HG03280 (cell line): ENCODE measurements around the gene ADORA3.

ENCODE experiments used
- ATAC-seq: cut with Tn5 transposase; IDR thresholded peaks from one replicate; pipeline ENCODE4 v1.9.1; 2021; ENCODE audit warnings: mild to moderate bottlenecking, moderate library complexity; ENCODE audit not compliant: unreplicated experiment

The ADORA3 gene

DNA sequence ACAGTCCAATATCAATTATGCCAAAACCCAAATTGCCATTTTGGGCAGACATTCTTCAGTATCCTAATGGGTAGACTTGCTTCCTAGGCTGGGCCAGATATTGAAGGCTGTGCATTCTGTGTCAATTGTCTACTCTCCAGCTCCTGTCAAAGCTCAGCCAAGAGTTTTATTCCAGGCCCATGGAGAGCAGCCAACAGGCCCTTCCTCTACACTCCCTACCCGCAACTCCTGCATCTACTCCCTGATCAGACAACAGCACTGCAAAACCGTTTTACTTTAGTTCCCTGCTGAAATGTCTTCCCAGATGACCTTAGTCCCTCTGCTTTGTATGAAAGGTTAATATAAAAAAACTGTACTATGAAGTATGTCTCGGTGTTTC, 6.6 kb upstream of the ADORA3 start:
- ATAC-seq: no peak

DNA sequence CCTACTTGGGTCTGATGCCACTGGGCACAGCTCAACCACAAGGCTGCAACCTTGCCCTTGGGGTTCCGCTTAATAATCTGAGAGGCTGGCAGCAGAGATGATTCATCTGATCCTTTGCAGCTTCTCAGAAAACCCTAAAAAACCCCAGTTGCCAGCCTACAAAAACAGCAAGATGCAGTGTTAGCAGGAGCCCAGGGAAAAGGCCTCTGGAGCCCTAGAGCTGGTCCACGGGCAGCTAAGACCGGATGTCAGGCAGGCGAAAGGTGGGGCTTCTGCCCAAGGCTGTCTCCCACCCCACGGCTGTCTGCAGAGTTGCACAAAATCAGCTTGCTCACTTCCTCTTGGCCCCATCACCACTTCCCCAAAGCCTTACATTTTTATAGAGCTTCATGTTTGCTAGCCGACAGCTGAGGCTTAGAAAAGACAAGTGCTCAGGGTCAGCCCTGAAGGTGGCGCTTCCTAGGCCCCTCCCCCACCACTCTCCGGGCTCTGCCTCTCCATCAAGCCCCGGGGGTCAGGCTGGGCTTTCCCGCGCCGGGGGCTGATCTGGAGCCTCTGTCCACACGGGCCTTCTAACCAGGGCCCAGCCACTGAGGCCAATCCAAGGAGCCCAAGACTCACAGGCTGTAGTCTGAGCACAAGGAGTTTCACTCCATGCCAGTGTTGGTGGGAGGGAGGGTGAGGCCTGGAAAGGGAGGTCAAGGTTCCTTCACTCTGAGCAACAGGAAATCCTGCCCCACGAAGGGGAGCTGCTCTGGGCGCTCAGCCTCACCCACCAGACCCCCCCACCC, 4.2 kb upstream of the ADORA3 start:
- ATAC-seq: peak; percentile 45

DNA sequence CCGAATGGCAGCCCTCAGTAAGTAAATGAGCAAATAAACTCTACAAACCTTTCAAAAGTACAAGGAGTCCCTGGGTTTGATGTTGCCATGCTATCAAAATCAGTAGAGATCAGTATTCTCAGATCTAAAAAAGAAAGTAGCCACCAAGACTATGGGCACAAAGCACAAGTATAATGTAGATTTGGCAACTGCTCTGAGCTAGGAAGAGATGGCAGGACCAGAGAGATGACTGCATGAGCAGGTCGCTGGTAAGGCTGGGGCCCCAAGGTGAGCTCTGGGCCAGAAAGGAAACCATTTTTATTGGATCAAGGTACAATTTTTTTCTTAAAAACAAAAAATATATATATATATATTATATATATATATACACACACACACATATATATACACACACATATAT, 3.1 kb upstream of the ADORA3 start:
- no peak for ATAC-seq

- peak; percentile 56 for ATAC-seq
These were observed 2.2 kb upstream of the ADORA3 start for GRCh38 chr1:111505641-111506119.

GRCh38 chr1:111504097-111504496, 664 bp upstream of the ADORA3 start:
- no peak for ATAC-seq

- ATAC-seq: no peak
These were observed 1.8 kb downstream of the ADORA3 start for GRCh38 chr1:111501645-111502044.

DNA sequence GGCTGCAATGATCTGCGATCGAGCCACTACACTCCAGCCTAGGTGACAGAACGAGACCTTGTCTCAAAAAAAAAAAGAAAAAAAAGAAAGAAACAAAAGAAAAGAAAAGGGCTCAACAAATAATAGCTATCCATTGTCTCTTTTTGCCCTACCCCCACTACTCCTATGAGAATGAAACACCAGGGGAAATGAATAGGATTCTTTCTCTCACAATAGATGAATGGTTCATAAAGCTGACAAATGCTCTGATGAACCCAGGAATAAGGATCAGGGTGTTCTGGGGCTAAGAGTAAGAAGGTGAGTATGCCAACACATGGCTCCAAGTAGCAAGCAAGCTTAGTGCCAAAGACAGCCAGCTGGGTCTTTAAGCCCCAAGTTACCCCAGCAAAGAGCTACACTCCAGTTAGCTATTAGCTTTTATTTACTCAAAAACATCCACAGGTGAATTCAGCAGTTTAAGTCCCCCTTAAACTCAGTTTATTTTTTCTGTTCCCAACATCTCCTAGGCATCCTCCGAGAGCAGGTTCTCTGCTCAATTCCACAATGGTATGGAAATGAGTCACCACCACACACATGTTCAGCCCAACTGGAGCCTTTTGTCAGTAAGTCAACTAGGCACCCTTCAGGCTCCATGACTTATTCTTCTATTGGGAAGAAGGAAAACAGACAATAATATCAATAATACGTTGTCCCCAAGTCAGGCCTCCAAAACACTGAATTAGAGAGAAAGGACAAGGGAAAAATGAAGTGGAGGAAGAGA, 4.2 kb downstream of the ADORA3 start:
- ATAC-seq: no peak

GRCh38 chr1:111497592-111497991, 5.8 kb downstream of the ADORA3 start:
- ATAC-seq: no peak

DNA sequence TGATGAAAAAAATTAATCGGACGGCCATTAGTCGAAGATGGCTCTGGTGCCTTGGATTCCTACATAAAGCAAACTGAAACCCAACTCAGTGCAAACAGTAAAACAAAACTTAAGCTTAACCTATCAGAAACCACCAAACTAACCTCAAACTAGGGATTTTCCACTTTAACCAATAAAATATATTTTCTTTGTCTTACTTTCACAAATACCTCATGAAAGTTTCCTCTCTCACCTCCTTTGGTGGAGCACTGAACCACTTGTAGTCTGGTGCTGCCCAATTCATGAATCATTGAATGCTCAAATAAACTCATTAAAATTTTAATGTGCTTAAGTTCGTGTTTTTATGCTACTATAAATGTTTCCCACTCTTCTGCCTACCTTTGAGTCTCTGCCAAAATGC, 7.0 kb downstream of the ADORA3 start:
- ATAC-seq: no peak

- no peak for ATAC-seq
These were observed 12.4 kb downstream of the ADORA3 start for GRCh38 chr1:111491070-111491469.

GRCh38 chr1:111490220-111490619, 13.2 kb downstream of the ADORA3 start:
- no peak for ATAC-seq

GRCh38 chr1:111489604-111490003, 13.8 kb downstream of the ADORA3 start:
- ATAC-seq: no peak

- ATAC-seq: no peak
These were observed 14.8 kb downstream of the ADORA3 start for GRCh38 chr1:111488669-111489068.

DNA sequence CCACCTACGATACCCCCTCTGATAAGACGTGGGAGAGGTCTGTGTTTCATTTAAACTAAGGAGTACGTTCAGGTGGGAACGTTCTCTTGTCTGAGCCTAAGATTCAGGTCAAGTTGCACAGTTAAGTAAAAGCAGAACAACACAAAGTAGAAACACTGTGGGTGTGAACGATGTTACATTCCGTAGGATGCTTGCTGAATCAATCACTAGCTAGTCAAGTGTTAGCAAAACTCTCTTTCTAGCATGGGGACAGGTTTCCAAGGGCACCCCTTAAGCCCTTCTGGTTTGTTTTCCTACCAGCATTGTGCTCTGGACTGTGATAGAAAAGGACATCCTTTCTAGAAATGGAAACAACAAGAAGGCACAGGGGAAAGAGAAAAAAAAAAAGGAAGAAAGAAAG, 16.3 kb downstream of the ADORA3 start:
- no peak for ATAC-seq

GRCh38 chr1:111486431-111486830, 17.0 kb downstream of the ADORA3 start:
- no peak for ATAC-seq

DNA sequence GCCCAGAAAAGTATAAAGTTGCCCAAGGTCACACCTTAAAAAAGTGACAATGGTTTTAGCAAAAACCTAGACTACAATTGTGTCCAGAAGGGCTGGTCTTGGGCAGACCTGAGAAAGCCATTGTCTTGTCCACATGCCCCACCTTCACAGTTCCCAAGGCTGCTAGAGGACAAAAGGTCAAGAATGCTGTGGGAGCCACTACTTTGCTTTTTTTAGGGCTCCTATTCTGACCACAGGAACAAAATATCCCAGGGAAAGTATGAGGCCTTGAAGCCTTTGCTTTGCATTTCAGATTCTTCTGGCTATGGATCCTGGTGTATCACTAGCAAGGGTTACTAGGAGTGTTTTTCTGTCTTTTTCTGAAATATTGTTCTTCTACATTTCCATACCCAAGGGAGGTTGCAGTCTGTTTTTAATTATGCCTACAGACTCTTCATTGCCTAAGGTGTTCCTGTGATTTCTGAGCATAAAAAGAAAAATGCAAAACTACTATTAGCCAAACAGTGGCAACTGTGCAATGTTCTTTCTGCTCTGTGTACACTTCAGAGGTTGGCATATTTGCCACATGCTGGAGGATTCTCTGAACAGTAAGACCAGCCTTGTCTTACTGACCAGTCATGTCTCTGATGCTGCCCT, 18.9 kb downstream of the ADORA3 start:
- ATAC-seq: no peak

DNA sequence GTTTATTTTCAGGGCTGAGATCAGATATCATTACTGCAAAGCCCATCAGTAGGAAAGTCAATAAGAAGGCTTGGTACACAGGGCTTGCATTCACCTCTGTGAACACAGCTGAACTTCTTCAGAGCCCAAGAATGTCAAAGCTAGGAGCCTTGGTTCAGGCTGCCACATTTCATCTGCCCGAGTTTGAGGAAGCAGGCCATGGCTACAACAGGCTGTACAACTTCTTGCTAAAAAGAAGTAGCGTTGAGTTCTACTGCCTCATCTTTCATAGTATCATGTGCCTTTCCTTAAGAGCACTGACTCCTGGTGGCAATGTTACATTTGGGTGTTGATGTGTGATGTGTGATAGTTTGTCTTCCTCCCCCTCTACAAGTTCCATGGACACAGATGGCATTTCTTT, 19.6 kb downstream of the ADORA3 start:
- ATAC-seq: no peak

DNA sequence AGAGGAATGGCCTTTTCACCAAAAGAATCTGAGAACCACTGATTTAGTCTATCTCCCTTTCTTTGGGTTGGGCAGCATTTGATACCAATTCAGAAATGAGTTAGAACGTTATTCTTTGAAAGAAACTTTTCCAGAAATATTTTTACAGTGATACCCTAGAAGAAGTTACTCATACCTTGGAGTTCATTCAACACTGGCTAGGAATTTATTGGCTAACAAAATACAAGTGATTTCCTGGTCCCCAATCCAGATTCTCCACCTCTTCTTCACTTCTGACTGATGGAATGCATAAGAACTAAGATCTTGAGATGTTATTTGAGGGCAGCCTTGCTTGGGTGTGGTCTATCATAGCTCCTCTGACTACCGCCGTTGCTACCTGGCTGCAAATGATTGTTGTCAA, 20.3 kb downstream of the ADORA3 start:
- no peak for ATAC-seq

DNA sequence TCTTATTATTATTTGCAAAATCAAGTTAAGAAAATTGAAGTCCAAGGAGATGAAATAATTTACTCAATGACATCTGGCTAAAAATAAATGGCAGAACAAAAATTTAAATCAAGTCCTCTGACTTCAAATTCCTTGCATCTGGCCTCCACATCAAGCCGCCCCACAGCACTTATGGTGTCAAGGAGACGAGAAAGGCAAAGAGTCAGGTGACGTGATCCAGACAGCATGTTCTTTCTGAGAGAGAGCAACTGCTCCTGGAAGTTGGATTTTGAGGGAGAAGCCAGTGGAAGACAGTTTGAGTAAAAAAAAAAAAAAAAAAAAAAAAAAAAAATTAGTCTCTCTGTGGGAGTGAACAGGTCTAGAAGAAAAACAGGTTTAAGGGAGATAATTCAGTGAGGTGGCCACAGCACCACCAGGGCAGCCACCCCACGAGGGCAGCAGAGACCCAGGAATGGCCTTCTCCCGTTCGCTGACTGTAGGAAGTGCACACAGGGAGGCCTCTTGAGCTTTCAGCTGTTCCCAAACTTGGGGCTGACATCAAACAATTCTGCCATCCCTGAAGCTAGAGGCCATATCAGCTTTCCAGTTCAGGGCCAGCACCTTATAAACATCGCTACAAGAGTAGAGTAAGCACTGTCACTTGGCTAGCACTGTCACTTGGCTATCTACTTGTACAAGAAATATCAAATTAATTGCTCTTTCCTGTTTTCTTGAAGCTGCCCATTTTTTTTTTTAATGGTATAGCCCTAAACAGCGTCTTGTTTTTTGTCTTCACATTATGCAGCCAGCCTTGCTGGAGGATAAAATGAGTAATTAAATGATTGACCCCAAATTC, 21.8 kb downstream of the ADORA3 start:
- no peak for ATAC-seq

GRCh38 chr1:111480674-111481073, 22.8 kb downstream of the ADORA3 start:
- no peak for ATAC-seq

GRCh38 chr1:111476761-111477309, 26.6 kb downstream of the ADORA3 start:
- ATAC-seq: peak; percentile 53
